ENCODE data around the gene CCN6. TPM values are rescaled to one million over a fixed set of nuclear protein-coding genes. Genes with fewer than 3 reads are reported as not detected.

The CCN6 gene
- total RNA-seq, 4 donors from 2014 or later, result 0.38 TPM; not detected in 3

GRCh38 chr6:112029045-112029822, 24.7 kb upstream of the CCN6 start:
- no peaks in the 10 kb centered on the region for H3K36me3 ChIP-seq
- no peak overlapping the region for H3K4me3 ChIP-seq
- TF ChIP-seq, protein P1, sequence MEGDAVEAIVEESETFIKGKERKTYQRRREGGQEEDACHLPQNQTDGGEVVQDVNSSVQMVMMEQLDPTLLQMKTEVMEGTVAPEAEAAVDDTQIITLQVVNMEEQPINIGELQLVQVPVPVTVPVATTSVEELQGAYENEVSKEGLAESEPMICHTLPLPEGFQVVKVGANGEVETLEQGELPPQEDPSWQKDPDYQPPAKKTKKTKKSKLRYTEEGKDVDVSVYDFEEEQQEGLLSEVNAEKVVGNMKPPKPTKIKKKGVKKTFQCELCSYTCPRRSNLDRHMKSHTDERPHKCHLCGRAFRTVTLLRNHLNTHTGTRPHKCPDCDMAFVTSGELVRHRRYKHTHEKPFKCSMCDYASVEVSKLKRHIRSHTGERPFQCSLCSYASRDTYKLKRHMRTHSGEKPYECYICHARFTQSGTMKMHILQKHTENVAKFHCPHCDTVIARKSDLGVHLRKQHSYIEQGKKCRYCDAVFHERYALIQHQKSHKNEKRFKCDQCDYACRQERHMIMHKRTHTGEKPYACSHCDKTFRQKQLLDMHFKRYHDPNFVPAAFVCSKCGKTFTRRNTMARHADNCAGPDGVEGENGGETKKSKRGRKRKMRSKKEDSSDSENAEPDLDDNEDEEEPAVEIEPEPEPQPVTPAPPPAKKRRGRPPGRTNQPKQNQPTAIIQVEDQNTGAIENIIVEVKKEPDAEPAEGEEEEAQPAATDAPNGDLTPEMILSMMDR (IDR thresholded peaks at IDR 0.05), result peak; percentile 38 to 67 (median 54)
- TF ChIP-seq POLR2A (IDR thresholded peaks at IDR 0.05), result no peak
- H3K27me3 ChIP-seq, result no peaks in the 10 kb centered on the region
- H3K9me3 ChIP-seq, result no peaks in the 10 kb centered on the region
- H3K27ac ChIP-seq, result peak overlapping the region in 1 of 4 donors; percentile 64
- DNase-seq, result no peak
- peaks cover 0 to 35% (median 0%) of the 10 kb centered on the region in 3 donors for H3K4me1 ChIP-seq
- intact Hi-C loops (cut with DNase I), result no loop called here
- 71 to 72% methylated on average over 15 of the region's 15 CpGs for WGBS, 2 donors

- TF ChIP-seq, protein P1 (IDR thresholded peaks at IDR 0.05), result no peak
- TF ChIP-seq POLR2A (IDR thresholded peaks at IDR 0.05), result no peak
- no peaks in the 10 kb centered on the region for H3K36me3 ChIP-seq
- no peak overlapping the region for H3K4me3 ChIP-seq
- no peaks in the 10 kb centered on the region for H3K9me3 ChIP-seq
- intact Hi-C loops (cut with DNase I), result no loop called here
- 62 to 89% methylated on average over 7 of the region's 7 CpGs for WGBS, 2 donors
- no peaks in the 10 kb centered on the region for H3K27me3 ChIP-seq
- H3K27ac ChIP-seq, result peak overlapping the region; percentile 11 to 64 (median 47)
- peaks cover 0 to 35% (median 0%) of the 10 kb centered on the region in 3 donors for H3K4me1 ChIP-seq
- no peak for DNase-seq
Observed at GRCh38 chr6:112030206-112030960, 23.5 kb upstream of the CCN6 start.

DNA sequence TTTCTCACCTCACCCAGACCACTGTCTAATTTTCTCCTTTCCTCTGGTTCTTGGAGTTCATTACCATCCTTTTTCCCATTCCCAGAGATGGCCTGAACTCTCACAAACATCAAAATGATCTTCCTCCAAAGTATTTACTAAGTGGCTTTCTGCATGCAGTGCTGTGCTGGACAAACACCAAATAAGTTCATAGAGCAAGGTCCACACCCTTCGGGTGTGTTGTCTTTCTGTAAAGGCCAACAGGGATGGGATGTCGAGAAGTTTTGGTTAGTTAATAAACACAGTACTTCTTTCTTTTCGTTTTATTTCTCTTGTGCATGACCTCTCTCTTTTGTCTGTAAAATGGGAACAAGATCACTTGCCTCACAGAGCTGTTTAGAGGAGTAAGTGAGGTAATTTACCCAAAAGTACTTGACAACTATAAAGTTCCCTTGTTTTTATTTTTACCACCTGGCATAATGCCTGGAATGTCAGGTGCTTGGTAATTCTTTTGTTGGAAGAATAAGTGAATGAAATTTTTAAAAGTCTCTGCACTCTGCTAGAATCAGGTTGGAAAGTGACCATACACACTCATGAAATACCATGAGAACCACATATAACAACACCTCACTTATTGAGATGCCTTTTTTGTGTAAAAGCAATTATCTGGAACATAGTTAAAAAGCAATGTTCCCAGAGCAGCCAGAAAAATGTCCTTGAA, 22.8 kb upstream of the CCN6 start:
- H3K4me3 ChIP-seq, result no peak overlapping the region
- no peaks in the 10 kb centered on the region for H3K27me3 ChIP-seq
- no peak for DNase-seq
- 31 to 35% methylated on average over 3 of the region's 3 CpGs for WGBS, 2 donors
- H3K4me1 ChIP-seq, result peaks cover 0 to 35% (median 0%) of the 10 kb centered on the region in 3 donors
- no peak for TF ChIP-seq POLR2A (IDR thresholded peaks at IDR 0.05)
- TF ChIP-seq, protein P1 (IDR thresholded peaks at IDR 0.05), result no peak
- intact Hi-C loops (cut with DNase I), result no loop called here
- H3K36me3 ChIP-seq, result no peaks in the 10 kb centered on the region
- H3K9me3 ChIP-seq, result no peaks in the 10 kb centered on the region
- peak overlapping the region; percentile 11 to 64 (median 47) for H3K27ac ChIP-seq

DNA sequence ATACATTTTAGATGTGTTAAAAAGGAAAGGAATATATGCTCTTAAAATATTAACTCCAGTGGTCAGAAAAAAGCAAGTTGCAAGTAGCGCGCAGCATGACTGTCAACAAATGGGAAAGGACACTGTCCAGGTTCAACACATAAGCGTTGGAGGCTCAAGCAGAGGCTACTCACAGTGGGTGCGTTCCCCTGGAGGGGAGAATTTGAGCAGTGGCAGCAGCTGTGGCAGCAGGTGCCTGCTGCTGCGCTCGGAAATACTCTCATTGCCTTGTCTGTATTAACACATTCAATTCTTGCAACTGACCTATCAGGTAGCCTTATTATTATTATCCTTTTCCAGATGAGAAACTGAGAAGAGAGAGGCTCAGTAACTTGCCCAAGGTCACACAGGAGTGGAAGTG, 21.9 kb upstream of the CCN6 start:
- no peak for DNase-seq
- peaks cover 0 to 35% (median 0%) of the 10 kb centered on the region in 3 donors for H3K4me1 ChIP-seq
- no peaks in the 10 kb centered on the region for H3K36me3 ChIP-seq
- no peaks in the 10 kb centered on the region for H3K9me3 ChIP-seq
- no peak overlapping the region for H3K4me3 ChIP-seq
- H3K27me3 ChIP-seq, result no peaks in the 10 kb centered on the region
- TF ChIP-seq, protein P1 (IDR thresholded peaks at IDR 0.05), result no peak
- no peak for TF ChIP-seq POLR2A (IDR thresholded peaks at IDR 0.05)
- H3K27ac ChIP-seq, result peak overlapping the region in 1 of 4 donors; percentile 49
- WGBS, 2 donors, result 90 to 99% methylated on average over 6 of the region's 6 CpGs
- intact Hi-C loops (cut with DNase I), result no loop called here
